Fibroblast of lung (primary cell): ENCODE results near the gene DDN.

Source experiments
- EZH2 ChIP-seq: IDR thresholded peaks from 2 replicates; pipeline ENCODE4 v1.5.1; 2012; ENCODE audit warnings: low read length, control low read depth, mild to moderate bottlenecking; ENCODE audit errors: missing control alignments
- TF ChIP-seq, protein P1 (sequence below), 2 donors: IDR thresholded peaks in 1 of 2; conservative IDR thresholded peaks in 1 of 2; 1 replicate in 1 of 2; 2 replicates in 1 of 2; pipeline ENCODE4 v1.5.1; 2011 to 2012; ENCODE audit warnings: low read length in 2 of 2, control low read depth in 1 of 2, inconsistent platforms in 1 of 2, low read depth in 1 of 2, mild to moderate bottlenecking in 1 of 2

DNA sequence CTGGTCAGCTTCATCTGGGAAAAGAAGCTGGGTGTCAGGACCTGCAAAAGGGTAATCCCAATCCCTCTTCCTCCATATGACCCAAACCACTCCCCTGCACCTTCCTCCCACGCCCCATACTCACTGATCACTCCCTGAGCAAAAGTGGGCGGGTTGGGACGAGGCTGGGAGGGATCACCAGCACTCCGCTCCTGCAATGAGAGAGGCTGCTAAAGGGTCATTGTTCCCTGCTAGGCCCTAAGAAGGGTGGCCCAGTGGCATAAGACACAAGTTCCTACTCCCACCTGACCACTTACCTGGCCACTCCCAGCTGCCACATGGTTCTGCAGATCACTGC, 35.1 kb upstream of the DDN start:
- TF ChIP-seq, protein P1, sequence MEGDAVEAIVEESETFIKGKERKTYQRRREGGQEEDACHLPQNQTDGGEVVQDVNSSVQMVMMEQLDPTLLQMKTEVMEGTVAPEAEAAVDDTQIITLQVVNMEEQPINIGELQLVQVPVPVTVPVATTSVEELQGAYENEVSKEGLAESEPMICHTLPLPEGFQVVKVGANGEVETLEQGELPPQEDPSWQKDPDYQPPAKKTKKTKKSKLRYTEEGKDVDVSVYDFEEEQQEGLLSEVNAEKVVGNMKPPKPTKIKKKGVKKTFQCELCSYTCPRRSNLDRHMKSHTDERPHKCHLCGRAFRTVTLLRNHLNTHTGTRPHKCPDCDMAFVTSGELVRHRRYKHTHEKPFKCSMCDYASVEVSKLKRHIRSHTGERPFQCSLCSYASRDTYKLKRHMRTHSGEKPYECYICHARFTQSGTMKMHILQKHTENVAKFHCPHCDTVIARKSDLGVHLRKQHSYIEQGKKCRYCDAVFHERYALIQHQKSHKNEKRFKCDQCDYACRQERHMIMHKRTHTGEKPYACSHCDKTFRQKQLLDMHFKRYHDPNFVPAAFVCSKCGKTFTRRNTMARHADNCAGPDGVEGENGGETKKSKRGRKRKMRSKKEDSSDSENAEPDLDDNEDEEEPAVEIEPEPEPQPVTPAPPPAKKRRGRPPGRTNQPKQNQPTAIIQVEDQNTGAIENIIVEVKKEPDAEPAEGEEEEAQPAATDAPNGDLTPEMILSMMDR (conservative IDR thresholded peaks at IDR 0.05 in 1 of 2, IDR thresholded peaks at IDR 0.05 in 1 of 2; ENCODE audit: low read depth in 1 of 2, low read length in 2 of 2), result no peak
- no peak for TF ChIP-seq EZH2
